ENCODE measurements around the gene CSNK1G2.

GRCh38 chr19:1911995-1912394 lies 29.0 kb upstream of the CSNK1G2 start:
- no peak for TF ChIP-seq CTCF (IDR thresholded peaks at IDR 0.05 in 4 of 5, conservative IDR thresholded peaks at IDR 0.05 in 1 of 5)
- TF ChIP-seq POLR2A (IDR thresholded peaks at IDR 0.05), result no peak

All from gastrocnemius medialis (tissue), 4 donors.